Measurements from ENCODE around the gene FANCF.

Gene FANCF

GRCh38 chr11:22624742-22625447 lies 728 bp downstream of the FANCF start:
- H3K79me2 ChIP-seq (ENCODE audit: low read length) = peaks cover 64% of the 10 kb centered on the region
- no peak for TF ChIP-seq EZH2phosphoT487 (IDR thresholded peaks at IDR 0.05; ENCODE audit: low read length)
- TF ChIP-seq, protein P1, sequence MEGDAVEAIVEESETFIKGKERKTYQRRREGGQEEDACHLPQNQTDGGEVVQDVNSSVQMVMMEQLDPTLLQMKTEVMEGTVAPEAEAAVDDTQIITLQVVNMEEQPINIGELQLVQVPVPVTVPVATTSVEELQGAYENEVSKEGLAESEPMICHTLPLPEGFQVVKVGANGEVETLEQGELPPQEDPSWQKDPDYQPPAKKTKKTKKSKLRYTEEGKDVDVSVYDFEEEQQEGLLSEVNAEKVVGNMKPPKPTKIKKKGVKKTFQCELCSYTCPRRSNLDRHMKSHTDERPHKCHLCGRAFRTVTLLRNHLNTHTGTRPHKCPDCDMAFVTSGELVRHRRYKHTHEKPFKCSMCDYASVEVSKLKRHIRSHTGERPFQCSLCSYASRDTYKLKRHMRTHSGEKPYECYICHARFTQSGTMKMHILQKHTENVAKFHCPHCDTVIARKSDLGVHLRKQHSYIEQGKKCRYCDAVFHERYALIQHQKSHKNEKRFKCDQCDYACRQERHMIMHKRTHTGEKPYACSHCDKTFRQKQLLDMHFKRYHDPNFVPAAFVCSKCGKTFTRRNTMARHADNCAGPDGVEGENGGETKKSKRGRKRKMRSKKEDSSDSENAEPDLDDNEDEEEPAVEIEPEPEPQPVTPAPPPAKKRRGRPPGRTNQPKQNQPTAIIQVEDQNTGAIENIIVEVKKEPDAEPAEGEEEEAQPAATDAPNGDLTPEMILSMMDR (IDR thresholded peaks at IDR 0.05; ENCODE audit: low read length) = peak; percentile 61
- DNase-seq = peak; percentile 82
- H3K36me3 ChIP-seq (replicated peaks; ENCODE audit: insufficient read depth, low read length) = no peaks in the 10 kb centered on the region
- peaks cover 19% of the 10 kb centered on the region for H3F3A ChIP-seq (ENCODE audit: insufficient read depth, low read length)
- H2AFZ ChIP-seq (ENCODE audit: low read length) = peak overlapping the region; percentile 82
- no peaks in the 10 kb centered on the region for H3K9me2 ChIP-seq (replicated peaks; ENCODE audit: insufficient read depth, low read length)
- peak overlapping the region; percentile 96 for H3K27ac ChIP-seq (ENCODE audit: low read length)
- H3K9ac ChIP-seq (ENCODE audit: low read length) = peak overlapping the region; percentile 94
- H3K9me3 ChIP-seq (replicated peaks; ENCODE audit: insufficient read depth, low read length) = no peaks in the 10 kb centered on the region
- no peaks in the 10 kb centered on the region for H3K27me3 ChIP-seq (replicated peaks; ENCODE audit: insufficient read depth, low read length)
- peaks cover 4% of the 10 kb centered on the region; the same call in 1 of the 2 replicates for H3K4me1 ChIP-seq (ENCODE audit: low read length)
- H3K4me2 ChIP-seq (ENCODE audit: low read depth, low read length) = peak overlapping the region; percentile 87
- no peaks in the 10 kb centered on the region for H4K20me1 ChIP-seq (ENCODE audit: insufficient read depth, low read length)
- H3K4me3 ChIP-seq (ENCODE audit: low read length) = peak overlapping the region; percentile 95

DNA sequence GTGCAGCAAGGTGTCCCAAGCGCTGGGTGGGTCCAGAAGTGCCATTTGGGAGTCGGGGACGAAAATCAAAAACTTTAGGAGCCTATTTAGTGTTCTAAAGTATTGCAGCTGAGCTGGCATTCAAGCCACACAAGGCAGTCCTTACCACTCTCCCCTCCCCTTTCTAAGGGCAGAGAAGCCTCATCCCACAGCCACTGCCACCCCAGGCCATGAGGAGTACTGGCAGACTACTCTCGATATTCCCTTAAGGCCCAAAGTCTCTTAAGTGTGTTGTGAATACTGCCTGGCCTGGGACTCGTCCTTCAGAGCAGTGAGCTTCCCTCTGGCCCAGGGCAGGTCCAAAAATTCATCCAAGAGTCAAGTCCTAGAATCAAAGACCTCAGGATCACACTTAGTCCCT lies 7.8 kb downstream of the FANCF start:
- no peak overlapping the region for H3K4me3 ChIP-seq (ENCODE audit: low read length)
- no peaks in the 10 kb centered on the region for H3K9me2 ChIP-seq (replicated peaks; ENCODE audit: insufficient read depth, low read length)
- H2AFZ ChIP-seq (ENCODE audit: low read length) = no peak overlapping the region
- H3K27me3 ChIP-seq (replicated peaks; ENCODE audit: insufficient read depth, low read length) = no peaks in the 10 kb centered on the region
- no peak overlapping the region for H3K9ac ChIP-seq (ENCODE audit: low read length)
- H3K27ac ChIP-seq (ENCODE audit: low read length) = no peak overlapping the region
- no peak overlapping the region for H3K4me2 ChIP-seq (ENCODE audit: low read depth, low read length)
- H3K79me2 ChIP-seq (ENCODE audit: low read length) = peaks cover 21% of the 10 kb centered on the region
- no peak for DNase-seq
- no peaks in the 10 kb centered on the region for H3F3A ChIP-seq (ENCODE audit: insufficient read depth, low read length)
- no peaks in the 10 kb centered on the region for H3K4me1 ChIP-seq (ENCODE audit: low read length)
- H3K9me3 ChIP-seq (replicated peaks; ENCODE audit: insufficient read depth, low read length) = no peaks in the 10 kb centered on the region; the same call in 1 of the 2 replicates
- no peaks in the 10 kb centered on the region for H4K20me1 ChIP-seq (ENCODE audit: insufficient read depth, low read length)
- H3K36me3 ChIP-seq (replicated peaks; ENCODE audit: insufficient read depth, low read length) = no peaks in the 10 kb centered on the region
- TF ChIP-seq EZH2phosphoT487 (IDR thresholded peaks at IDR 0.05; ENCODE audit: low read length) (no peak), EZH2 (optimal IDR thresholded peaks at IDR 0.05; ENCODE audit: low read depth, low read length) (no peak)
- TF ChIP-seq, protein P1 (IDR thresholded peaks at IDR 0.05; ENCODE audit: low read length) = no peak

GRCh38 chr11:22603933-22604332 lies 21.7 kb downstream of the FANCF start:
- Histone ChIP-seq H3K79me2 (ENCODE audit: low read length) (no peaks in the 10 kb centered on the region), H3K27ac (ENCODE audit: low read length) (no peak overlapping the region), H3K4me1 (ENCODE audit: low read length) (no peaks in the 10 kb centered on the region), H3K9ac (ENCODE audit: low read length) (no peak overlapping the region), H2AFZ (ENCODE audit: low read length) (no peak overlapping the region), H4K20me1 (ENCODE audit: insufficient read depth, low read length) (no peaks in the 10 kb centered on the region), H3K9me3 (replicated peaks; ENCODE audit: insufficient read depth, low read length) (no peaks in the 10 kb centered on the region), H3K4me3 (ENCODE audit: low read length) (no peak overlapping the region), H3K27me3 (replicated peaks; ENCODE audit: insufficient read depth, low read length) (no peaks in the 10 kb centered on the region), H3K4me2 (ENCODE audit: low read depth, low read length) (no peak overlapping the region), H3K9me2 (replicated peaks; ENCODE audit: insufficient read depth, low read length) (no peaks in the 10 kb centered on the region), H3F3A (ENCODE audit: insufficient read depth, low read length) (no peaks in the 10 kb centered on the region; the same call in 1 of the 2 replicates), H3K36me3 (replicated peaks; ENCODE audit: insufficient read depth, low read length) (no peaks in the 10 kb centered on the region)
- TF ChIP-seq EZH2 (optimal IDR thresholded peaks at IDR 0.05; ENCODE audit: low read depth, low read length) (no peak), EZH2phosphoT487 (IDR thresholded peaks at IDR 0.05; ENCODE audit: low read length) (no peak)
- TF ChIP-seq, protein P1 (IDR thresholded peaks at IDR 0.05; ENCODE audit: low read length) = no peak
- DNase-seq = no peak

Data from MM.1S (cell line).